AG09309 (cell line): Measurements from ENCODE around the gene NOMO2.
"Not testable (repeated sequence)": the region's sequence is repeated elsewhere in the genome, so short reads cannot be mapped to it uniquely, and the experiment has no call there.

Experiments
- DNase-seq: peaks from one replicate; pipeline ENCODE4 v3.0.0-alpha.2; 2010; ENCODE audit warnings: low read depth
- H3K4me3 ChIP-seq: 2 replicates; pipeline ENCODE4 v1.5.1; 2011; ENCODE audit warnings: mild to moderate bottlenecking, low read depth, low read length, moderate library complexity; ENCODE audit not compliant: control insufficient read depth
- CTCF ChIP-seq: IDR thresholded peaks from 2 replicates; pipeline ENCODE4 v1.5.1; 2011; ENCODE audit warnings: mild to moderate bottlenecking, low read depth, low read length, inconsistent platforms; ENCODE audit not compliant: insufficient read depth, control insufficient read depth; ENCODE audit errors: missing control alignments

Gene NOMO2

GRCh38 chr16:18586560-18587540 is 25.0 kb upstream of the NOMO2 start:
- DNase-seq = not testable (repeated sequence)

GRCh38 chr16:18585789-18586188 is 23.9 kb upstream of the NOMO2 start:
- not testable (repeated sequence) for DNase-seq, H3K4me3 ChIP-seq

More at GRCh38 chr16:18586560-18587540, 25.0 kb upstream of the NOMO2 start:
- H3K4me3 ChIP-seq = not testable (repeated sequence)

- no peak overlapping the region for H3K4me3 ChIP-seq
- TF ChIP-seq CTCF = no peak
- no peak for DNase-seq
Observed at GRCh38 chr16:18582902-18583301, 21.0 kb upstream of the NOMO2 start.

- not testable (repeated sequence) for H3K4me3 ChIP-seq, DNase-seq
Observed at GRCh38 chr16:18580396-18580795, 18.5 kb upstream of the NOMO2 start.

GRCh38 chr16:18579261-18579660 is 17.4 kb upstream of the NOMO2 start:
- H3K4me3 ChIP-seq, DNase-seq: not testable (repeated sequence)

GRCh38 chr16:18577942-18578341 is 16.0 kb upstream of the NOMO2 start:
- DNase-seq, H3K4me3 ChIP-seq: not testable (repeated sequence)

- H3K4me3 ChIP-seq, DNase-seq: not testable (repeated sequence)
Observed at GRCh38 chr16:18575945-18576344, 14.0 kb upstream of the NOMO2 start.

- not testable (repeated sequence) for H3K4me3 ChIP-seq, DNase-seq
Observed at GRCh38 chr16:18575298-18575917, 13.5 kb upstream of the NOMO2 start.

- DNase-seq, H3K4me3 ChIP-seq: not testable (repeated sequence)
Observed at GRCh38 chr16:18573887-18574286, 12.0 kb upstream of the NOMO2 start.

GRCh38 chr16:18572973-18573372 is 11.1 kb upstream of the NOMO2 start:
- not testable (repeated sequence) for H3K4me3 ChIP-seq, DNase-seq

- not testable (repeated sequence) for H3K4me3 ChIP-seq
Observed at GRCh38 chr16:18571307-18571850, 9.5 kb upstream of the NOMO2 start.

GRCh38 chr16:18570529-18571306 is 8.8 kb upstream of the NOMO2 start:
- H3K4me3 ChIP-seq, DNase-seq: not testable (repeated sequence)

More at GRCh38 chr16:18571307-18571850, 9.5 kb upstream of the NOMO2 start:
- not testable (repeated sequence) for DNase-seq

- peak overlapping the region; percentile 44 for H3K4me3 ChIP-seq
- DNase-seq = not testable (repeated sequence)
Observed at GRCh38 chr16:18560416-18561220, 1.3 kb downstream of the NOMO2 start.

- not testable (repeated sequence) for DNase-seq, H3K4me3 ChIP-seq
Observed at GRCh38 chr16:18553671-18554070, 8.2 kb downstream of the NOMO2 start.

- not testable (repeated sequence) for DNase-seq, H3K4me3 ChIP-seq
Observed at GRCh38 chr16:18547382-18547781, 14.5 kb downstream of the NOMO2 start.

GRCh38 chr16:18546853-18547252 is 15.0 kb downstream of the NOMO2 start:
- not testable (repeated sequence) for H3K4me3 ChIP-seq, DNase-seq
